ENCODE measurements around the gene EFHD1.

DNA sequence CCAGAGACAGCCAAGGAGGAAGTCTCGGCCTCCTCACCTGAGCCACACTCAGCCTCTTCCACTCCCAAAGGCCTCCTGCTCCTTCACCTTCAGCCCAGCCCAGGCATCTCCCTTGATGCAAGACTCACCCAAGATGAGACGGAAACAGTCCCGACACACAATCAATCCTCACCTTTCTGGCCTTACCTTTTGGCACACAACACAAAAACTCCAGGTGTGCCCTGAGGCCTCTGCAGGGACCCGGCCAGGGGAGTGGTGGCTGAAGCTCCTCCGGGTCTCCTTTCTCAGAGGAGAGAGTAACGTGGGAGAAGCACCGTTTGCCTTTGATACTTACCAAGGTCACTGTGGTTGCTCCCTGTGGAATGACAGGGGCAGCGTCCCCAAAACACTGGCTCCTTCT, 23.8 kb upstream of the EFHD1 start:
- TF ChIP-seq, protein P1, sequence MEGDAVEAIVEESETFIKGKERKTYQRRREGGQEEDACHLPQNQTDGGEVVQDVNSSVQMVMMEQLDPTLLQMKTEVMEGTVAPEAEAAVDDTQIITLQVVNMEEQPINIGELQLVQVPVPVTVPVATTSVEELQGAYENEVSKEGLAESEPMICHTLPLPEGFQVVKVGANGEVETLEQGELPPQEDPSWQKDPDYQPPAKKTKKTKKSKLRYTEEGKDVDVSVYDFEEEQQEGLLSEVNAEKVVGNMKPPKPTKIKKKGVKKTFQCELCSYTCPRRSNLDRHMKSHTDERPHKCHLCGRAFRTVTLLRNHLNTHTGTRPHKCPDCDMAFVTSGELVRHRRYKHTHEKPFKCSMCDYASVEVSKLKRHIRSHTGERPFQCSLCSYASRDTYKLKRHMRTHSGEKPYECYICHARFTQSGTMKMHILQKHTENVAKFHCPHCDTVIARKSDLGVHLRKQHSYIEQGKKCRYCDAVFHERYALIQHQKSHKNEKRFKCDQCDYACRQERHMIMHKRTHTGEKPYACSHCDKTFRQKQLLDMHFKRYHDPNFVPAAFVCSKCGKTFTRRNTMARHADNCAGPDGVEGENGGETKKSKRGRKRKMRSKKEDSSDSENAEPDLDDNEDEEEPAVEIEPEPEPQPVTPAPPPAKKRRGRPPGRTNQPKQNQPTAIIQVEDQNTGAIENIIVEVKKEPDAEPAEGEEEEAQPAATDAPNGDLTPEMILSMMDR (IDR thresholded peaks at IDR 0.05) = no peak
- no peak for TF ChIP-seq POLR2A (IDR thresholded peaks at IDR 0.05)

Measured in esophagus squamous epithelium (tissue), 4 donors.